ENCODE measurements around the gene DNAH10.
"Not testable (repeated sequence)": the region's sequence is repeated elsewhere in the genome, so short reads cannot be mapped to it uniquely, and the experiment has no call there.

Gene DNAH10

DNA sequence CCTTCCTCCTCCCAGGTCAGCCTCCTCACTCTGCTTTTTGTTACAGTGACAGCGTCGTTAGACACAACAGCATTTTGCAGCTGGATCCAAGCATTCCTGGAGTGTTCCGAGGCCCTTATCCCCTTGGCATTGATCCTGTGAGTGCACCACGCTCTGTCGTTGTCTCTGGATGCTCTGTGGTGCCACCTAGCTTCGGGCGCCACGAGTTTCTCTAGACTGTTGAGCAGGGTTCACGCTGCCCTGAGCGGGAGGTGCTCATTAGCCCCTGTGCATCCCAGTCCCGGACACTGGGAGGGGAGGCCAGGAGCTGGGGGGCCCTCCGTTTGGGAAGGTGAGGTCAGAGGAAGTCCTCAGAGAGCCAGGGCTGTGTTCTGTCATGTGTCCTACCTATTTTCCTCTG, 17.3 kb upstream of the DNAH10 start:
- DNase-seq (ENCODE audit: low read depth, low spot score): no peak

DNA sequence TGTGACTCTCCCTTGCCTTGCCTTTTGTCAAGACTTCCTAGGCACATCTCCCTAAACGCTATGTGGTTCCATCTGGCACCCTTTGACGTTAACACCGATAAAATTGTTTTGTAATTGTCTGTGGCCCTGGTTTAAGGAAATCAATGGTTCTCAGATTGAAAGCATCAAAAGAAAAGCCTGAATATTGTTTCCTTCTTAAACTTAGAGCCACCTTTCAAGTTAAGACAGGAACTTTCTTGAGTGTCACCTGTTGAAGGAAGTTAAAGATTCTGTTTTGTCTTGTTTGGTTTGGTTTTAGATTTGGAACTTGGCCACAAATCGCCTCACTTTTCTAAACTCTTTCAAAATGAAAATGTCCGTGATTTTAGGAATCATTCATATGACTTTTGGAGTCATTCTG, 14.8 kb upstream of the DNAH10 start:
- DNase-seq (ENCODE audit: low read depth, low spot score): no peak

DNA sequence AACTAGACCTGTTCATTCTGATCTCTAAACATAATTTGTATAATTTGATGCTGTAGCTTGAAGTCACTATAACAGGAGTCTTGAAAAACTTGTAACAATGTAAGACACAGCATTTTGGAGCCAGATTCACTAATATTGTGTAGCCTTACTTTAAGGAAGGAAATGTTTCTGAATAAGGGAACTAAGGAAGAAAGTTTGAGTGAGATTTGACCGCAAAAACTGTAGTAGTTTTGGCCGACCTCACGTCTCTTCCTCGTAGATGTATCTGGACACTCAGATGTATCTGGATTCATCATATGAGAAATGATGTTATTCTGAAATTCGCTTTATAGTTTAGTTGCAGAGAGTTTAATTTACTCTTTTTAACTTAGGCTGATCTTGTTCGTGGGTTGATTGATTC, 13.9 kb upstream of the DNAH10 start:
- no peak for DNase-seq (ENCODE audit: low read depth, low spot score)

DNA sequence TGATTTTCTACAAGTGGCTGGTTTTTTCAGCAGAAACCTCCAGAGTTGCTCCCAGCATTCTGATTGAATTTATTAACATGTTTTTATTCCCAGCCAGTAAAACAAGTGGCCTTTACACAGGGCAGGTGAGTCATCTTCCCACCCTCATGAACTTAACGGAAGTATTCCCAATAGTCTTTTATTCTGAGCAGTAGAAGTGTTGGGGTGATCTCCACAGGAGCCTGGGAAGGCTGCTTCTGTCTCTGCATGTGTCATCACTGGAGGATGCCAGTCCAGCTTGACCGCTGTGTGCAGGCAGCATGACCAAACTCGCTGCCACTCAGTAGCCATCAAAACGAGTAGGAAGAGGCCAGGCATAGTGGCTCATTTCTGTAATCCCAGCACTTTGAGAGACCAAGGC, 13.4 kb upstream of the DNAH10 start:
- no peak for DNase-seq (ENCODE audit: low read depth, low spot score)

DNA sequence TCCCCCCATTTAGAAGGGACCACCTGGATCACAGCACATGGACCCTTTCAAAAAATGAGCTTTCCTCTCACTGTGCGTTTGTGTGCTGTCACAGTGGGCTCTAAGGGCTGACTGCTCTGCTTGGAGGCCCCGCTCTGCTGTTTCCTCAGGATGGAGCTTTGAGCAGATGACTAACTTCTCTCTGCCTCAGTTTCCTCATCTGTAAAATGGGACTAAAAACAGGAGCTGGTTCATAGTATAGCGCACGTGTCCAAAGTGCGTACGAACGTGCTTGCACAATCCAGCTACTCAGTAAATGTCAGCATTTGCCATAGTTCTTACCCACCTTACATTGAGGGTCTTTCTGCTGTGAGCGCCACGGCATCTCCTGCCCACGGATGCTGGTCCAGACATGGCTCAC, 12.7 kb upstream of the DNAH10 start:
- no peak for DNase-seq (ENCODE audit: low read depth, low spot score)

DNA sequence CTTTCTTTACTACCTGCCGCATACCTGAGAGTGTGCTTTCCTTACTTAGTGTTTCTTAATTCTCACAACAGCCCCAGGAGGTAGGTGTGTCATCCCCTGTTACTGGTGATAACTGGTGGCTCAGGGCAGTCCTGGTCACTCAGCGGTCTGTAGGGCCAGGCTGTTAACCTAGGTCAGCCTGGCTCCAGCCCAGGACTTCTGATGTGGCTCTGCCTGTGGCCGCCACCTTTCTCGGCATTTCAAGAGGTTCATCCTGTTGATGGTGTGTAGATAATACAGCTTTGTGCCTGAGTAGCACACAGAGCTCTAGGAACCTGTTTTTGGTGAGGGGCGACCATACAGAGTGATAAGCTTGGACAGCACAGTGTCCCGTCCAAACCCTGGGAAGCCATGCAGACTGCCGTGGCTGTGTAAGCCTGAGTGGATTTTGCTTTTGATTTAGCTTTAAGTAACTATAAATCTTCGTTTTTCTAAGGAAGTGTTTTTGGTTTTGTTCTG, 11.9 kb upstream of the DNAH10 start:
- no peak for DNase-seq (ENCODE audit: low read depth, low spot score)

DNA sequence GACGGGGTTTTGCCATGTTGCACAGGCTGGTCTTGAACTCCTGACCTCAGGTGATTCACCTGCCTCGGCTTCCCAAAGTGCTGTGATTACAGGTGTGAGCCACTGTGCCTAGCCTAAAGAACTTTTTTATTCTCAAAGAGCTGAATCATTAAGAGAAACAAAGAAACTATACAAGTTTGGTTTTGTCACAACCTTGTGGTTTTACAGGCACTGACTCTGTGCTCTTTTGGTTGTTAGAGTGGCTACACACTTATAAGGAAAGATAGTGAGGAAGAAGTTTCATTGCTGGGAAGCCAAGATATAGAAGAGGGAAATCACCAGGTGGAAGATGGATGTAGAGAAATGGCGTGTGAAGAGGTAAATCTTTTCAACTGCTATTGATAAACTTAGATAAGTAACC, 10.1 kb upstream of the DNAH10 start:
- DNase-seq (ENCODE audit: low read depth, low spot score): no peak

DNA sequence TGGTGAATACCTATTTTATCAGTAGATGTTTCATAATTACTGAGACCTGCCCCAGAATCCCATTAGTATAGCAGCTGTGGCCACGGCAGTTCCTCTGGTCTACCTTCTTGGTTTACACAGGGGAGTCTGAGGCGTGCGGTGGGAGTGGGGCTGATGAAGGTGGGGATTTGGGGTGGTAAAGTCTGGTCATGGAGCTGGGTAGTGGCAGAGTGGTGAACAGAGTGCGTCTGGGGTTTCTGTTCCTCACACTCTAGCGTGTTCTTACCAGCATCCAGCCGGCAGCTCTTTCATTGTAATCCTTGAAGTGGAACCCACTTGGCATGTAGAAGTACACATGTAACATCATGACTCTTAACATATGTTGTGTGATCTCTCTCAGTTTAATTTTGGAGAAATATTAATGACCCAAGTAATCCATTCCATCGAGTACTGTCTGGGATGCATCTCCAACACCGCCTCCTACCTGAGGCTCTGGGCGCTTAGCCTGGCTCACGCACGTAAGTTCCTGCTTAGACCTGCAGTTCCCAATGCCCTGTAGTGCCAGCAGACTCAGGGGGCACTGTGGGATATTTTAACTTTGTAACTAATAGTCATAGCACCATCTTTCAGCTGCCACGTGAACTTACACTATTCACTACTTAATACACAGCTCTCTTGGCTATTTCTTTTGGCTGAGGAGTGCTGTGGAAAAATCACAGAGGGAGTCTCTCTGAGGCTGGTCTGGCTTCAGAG, 7.9 kb upstream of the DNAH10 start:
- no peak for DNase-seq (ENCODE audit: low read depth, low spot score)

DNA sequence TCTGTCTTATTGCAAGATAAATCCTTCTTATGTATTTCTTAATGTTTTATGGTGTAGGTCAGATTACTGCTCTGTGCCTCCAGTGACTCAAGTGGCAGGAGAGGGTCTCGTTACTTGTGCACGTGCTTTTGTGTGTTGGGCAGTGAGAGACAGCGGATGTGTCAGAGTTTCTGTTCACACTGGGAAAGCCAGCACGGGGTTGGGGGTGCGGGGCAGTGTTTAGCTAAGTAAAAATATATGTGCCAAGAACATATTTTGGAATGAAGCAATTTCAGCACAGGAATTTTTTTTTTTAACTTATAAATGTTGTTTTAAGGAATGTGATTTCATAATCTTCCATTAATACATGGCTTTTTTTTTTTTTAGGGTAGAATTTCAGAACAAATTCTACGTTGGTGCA, 4.5 kb upstream of the DNAH10 start:
- DNase-seq (ENCODE audit: low read depth, low spot score): no peak

DNA sequence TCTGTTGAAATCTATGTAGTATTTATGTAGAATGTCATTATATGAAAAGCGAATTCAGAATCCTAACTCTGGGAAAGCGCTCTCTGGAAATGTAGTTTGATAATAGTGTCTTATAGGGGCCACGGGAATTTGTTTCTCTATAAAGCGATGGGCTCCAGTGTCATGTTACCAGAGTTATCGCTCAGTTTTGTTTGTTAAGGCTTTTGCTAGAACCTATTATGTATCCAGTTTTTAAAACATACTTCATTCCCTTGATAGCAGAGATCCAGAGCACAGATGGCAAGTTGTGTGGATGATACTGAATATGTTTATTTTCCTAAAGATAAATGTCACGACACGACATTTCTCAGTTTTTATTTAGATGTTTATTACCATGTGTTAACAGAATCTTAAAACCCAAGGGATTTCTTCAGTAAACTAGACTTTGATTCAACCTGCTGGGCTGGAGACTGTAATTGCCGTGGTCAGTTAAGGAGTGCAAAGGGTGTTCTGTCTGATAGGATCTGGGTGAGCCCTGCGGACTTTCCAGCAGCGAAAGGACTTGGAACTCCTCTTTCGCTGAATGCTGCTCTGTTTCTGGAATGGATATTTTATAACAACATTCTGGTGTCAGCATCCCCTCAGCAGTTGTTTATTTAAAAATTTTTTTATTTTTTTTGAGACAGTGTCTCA, 1.7 kb upstream of the DNAH10 start:
- no peak for DNase-seq (ENCODE audit: low read depth, low spot score)

DNA sequence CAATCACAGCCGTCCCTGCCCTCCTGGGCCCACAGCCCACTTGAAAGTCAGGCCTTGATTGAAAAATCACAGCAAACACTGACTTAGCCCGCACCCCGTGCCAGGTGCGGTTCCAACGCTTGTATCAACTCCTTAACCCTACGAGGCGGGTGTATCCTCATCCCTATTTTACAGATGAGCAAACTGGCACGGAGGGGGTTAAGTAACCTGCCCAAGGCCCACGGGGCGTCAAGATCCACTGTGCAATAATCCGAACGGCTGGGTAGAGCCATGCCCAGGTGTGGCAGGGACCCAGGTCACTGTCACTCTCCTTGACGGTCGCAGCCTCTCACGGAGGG, 583 bp downstream of the DNAH10 start:
- DNase-seq (ENCODE audit: low read depth, low spot score): no peak

DNA sequence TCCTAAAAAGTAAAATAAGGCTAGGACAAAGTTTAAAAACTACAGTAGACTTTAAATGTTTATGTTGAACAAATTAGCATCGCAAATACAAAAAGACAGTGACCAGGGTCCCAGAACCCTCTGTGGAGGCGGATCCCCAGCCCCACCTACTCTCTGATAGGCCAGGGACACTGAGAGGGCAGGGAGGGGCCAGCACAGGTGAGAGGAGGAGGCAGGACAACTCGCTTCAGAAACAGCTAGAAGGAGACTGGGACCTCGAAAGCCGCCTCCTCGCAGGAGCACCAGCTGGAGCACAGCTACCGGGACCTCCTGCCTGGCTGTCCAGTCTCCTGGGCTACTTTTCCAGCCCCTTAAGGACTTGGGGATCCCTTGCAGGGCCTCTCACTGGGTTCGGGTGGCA, 992 bp downstream of the DNAH10 start:
- peak; percentile 65 for DNase-seq (ENCODE audit: low read depth, low spot score)

DNA sequence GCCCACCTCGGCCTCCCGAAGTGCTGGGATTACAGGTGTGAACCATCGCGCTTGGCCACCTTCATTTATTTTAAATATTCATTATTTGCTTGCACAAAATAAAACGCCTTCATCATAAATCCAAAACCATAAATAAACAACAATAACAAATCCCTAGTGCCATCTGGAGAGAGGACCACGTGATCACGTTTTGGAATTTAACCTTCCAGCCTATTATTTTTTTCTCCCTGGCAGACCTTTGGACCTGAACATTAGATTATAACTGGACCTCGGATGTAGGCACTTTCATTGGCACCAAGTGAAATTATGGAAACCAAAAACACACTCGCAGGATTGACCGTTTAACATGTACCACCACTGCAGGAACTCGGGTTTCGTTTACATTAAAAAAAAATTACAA, 2.0 kb downstream of the DNAH10 start:
- DNase-seq (ENCODE audit: low read depth, low spot score): no peak

DNA sequence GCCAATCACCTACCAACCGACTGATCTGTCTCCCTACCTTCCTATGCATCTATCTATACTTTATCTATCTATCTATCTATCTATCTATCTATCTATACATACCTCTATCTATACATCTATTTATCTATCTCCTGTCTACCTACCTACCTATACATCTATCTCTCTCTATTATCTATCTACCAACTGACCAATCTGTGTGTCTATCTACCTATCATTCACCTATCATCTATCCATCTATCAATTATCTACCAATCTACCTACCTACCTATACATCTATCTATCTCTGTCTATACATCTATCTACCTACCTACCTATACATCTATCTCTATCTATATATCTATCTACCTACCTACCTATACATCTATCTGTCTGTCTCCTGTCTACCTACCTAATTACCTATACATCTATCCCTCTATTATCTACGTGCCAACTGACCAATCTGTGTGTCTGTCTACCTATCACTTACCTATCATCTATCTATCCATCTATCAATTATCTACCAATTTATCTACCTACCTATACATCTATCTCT, 3.5 kb downstream of the DNAH10 start:
- no peak for DNase-seq (ENCODE audit: low read depth, low spot score)

DNA sequence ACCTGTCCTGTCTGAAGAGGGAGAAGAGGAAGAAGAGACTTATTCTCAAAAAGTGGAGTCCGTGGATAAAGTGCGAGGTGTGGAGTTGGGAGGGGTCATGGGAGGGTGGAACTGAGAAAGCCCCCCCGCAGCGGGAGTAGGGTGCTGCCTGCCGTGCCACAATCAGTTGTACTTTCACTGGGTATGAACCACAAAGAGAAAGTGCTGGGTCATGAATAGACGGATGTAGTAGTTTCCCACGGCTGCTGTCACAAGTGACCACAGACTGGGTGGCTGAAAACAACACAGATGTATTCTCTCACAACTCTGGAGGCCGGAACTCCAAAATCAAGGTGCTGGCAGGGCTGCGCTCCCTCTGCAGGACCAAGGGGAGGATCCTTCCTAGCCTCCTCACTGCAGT, 5.5 kb downstream of the DNAH10 start:
- no peak for DNase-seq (ENCODE audit: low read depth, low spot score)

DNA sequence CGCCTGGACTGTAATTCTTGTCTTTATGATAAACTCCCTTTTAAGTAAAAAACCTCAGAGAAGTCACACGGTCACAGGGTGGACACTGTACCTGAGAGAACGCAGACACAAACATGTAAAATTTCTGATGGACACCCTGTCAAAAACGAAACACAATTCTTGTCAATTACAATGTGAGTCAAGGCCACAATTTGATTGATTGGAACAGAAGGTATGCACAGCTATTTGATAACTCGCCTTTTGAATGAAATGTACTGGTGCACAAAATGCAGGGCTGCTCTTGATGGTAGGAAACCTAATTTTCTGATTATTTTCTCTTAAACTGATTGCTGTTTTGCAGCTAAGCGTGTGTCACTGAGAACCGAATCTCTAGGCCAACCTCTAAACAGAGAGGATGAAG, 9.2 kb downstream of the DNAH10 start:
- DNase-seq (ENCODE audit: low read depth, low spot score): no peak

DNA sequence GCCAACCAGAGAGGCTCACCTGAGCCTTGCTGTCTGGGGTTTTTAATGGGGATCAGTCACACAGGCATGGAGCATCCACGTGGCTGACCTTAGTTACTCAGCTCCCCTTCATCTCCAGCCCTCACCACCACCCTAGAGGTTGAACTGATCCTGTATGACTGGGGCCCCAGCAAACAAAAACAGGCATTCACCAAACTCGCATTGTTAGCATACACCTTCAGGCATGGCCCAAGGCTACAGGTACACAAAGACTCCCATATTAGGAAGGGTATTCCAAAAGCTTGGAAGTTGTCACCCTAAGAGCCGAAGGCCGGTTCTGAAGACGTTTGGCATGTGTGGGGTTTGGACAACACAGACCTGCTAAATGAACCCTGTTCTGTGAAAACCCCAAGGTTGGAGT, 10.0 kb downstream of the DNAH10 start:
- no peak for DNase-seq (ENCODE audit: low read depth, low spot score)

DNA sequence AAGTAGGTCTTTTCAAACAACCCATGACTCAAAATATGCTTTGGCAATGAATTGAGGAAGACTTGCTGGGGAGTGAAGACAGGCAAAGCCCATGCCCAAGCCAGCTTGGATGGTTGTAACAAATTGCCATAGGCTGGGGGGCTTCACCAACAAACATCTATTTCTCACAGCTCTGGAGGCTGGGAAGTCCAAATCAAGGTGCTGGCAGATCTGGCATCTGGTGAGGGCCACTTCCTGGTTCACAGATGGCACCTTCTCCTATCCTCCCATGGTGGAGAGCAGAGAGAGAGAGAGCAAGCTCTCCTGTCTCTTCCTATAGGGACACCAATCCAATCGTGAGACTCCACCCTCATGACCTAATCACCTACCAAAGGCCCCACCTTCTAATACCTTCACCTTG, 11.3 kb downstream of the DNAH10 start:
- DNase-seq (ENCODE audit: low read depth, low spot score): no peak

DNA sequence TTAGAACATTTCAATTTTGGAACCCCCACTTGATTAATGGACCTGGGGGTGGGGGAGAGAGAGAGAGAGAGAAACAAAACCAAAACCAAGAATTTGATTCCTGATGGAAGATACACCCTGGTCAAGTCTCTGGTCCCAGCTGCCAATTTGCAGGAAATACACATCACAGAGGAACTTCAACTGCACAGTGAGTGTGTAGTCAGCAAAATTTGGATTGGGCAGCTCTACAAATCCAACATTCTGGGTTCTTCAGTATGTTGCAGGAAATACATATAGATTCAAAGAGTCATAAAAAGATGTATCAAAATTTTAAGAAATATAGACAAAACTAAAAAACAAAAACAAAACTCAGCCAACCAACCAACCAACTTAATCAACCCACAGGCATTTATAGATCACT, 17.4 kb downstream of the DNAH10 start:
- DNase-seq (ENCODE audit: low read depth, low spot score): no peak

DNA sequence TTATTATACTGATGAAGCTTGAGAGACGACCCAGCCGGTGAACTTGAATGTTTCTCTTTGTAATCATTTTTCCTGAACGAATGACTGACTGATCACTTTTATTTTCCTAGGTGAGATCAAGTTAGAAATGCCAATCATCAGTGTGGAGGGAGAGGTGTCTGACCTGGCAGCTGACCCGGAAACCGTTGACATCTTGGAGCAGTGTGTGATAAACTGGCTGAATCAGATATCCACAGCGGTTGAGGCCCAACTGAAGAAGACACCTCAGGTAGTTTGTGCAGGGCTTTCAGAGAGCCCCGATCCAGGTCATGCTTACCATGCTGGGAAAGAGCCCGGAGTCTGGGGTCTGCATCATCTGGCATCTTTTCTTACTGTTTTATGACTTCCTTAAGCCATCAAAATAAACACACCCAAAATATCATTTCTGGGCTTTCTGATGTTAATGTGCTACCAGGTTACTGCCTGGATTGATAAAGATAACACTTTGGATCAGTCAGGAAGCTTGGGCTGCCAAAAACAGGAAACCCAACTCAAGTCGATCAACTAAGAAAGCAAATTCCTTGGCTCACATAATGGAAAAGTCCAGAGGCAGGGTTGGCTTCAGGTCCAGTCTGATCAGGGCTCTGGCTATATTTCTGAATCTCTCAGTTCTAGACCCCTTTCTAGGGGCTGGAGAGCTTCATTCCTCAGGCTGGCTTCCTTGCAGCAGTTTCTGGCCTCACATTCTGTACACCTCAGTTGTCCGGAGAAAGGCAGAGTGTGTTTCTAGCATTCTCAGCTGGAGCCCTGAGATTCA, 21.1 kb downstream of the DNAH10 start:
- DNase-seq (ENCODE audit: low read depth, low spot score): no peak

DNA sequence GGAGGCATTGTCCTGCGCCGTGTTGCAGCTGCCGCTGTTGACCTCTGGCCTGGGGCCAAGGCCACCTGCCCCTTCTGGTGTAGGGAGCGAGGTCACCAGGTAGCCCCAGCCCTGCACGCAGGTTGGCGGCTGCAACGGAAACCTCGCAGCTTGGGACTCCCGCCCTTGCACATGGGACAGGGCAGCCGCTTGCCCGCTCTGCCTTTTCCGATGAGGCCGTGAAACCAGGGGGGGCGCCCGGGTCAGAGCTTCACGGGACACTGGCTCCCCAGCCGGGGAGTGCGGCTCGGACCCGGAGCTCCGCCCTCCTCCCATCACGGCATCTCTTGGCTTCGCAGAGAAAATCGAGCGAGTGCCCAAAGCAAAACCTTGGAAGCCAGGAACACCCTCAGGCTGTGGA, 25.4 kb downstream of the DNAH10 start:
- DNase-seq (ENCODE audit: low read depth, low spot score): no peak

DNA sequence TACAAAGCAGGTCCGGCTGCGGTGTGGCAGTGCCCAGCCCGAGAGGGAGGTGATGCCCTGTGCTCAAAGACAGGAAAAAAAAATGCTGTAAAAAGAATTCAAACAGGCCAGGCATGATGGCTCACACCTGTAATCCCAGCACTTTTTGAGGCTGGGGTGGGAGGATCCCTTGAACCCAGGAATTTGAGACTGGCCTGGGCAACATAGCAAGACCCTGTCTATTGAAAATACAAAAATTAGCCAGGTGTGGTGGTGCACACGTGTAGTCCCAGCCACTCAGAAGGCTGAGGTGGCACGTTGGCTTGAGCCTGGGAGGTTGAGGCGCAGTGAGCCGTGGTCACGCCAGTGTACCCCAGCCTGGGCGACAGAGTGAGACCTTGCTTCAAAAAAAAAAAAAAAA, 26.4 kb downstream of the DNAH10 start:
- no peak for DNase-seq (ENCODE audit: low read depth, low spot score)

DNA sequence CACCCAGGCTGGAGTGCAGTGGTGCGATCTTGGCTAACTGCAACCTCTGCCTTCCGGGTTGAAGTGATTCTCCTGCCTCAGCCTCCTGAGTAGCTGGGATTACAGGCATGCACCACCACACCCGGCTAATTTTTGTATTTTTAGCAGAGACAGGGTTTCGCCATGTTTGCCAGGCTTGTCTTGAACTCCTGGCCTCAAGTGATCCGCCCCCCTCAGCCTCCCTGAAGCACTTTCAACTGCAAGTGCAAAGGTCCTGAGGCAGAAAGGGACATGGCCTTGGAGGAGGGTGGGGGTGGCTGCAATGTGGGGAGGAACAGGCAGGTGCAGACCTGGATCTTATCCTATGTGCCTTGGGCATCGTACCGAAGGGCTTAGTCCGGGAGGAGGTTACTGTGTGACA, 27.3 kb downstream of the DNAH10 start:
- not testable (repeated sequence) for DNase-seq (ENCODE audit: low read depth, low spot score)

All from iPS DF 19.7 (cell line).